ENCODE data around the gene CCNK.

The CCNK gene

DNA sequence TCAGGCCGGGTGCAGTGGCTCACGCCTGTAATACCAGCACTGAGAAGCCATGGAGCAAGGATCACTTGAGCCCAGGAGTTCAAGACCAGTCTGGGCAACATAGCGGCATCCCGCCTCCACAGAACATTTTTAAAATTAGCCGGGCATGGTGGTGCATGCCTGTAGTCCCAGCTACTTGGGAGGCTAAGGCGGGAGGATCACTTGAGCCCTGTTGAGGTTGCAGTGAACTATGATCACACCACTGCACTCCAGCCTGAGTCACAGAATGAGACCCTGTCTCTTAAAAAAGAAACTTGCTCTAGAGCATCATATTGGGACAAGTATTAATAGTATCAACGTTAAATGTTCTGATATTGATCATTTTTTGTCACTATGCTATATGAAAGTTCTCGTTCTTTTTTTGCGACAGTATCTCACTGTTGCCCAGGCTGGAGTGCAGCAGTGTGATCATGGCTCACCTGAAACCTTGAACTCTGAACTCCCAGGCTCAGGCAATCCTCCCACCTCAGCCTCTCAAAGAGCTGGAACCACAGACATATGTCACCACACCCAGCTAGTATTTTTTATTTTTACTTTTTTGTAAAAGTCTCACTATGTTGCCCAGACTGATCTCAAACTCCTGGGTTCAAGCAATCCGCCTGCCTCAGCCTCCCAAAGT is 75.1 kb downstream of the CCNK start:
- Histone ChIP-seq H3K4me3 (no peak overlapping the region), H3K27ac (no peak overlapping the region)
- TF ChIP-seq, protein P1, sequence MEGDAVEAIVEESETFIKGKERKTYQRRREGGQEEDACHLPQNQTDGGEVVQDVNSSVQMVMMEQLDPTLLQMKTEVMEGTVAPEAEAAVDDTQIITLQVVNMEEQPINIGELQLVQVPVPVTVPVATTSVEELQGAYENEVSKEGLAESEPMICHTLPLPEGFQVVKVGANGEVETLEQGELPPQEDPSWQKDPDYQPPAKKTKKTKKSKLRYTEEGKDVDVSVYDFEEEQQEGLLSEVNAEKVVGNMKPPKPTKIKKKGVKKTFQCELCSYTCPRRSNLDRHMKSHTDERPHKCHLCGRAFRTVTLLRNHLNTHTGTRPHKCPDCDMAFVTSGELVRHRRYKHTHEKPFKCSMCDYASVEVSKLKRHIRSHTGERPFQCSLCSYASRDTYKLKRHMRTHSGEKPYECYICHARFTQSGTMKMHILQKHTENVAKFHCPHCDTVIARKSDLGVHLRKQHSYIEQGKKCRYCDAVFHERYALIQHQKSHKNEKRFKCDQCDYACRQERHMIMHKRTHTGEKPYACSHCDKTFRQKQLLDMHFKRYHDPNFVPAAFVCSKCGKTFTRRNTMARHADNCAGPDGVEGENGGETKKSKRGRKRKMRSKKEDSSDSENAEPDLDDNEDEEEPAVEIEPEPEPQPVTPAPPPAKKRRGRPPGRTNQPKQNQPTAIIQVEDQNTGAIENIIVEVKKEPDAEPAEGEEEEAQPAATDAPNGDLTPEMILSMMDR (IDR thresholded peaks at IDR 0.05) = no peak
- DNase-seq (ENCODE audit: low spot score) = no peak

DNA sequence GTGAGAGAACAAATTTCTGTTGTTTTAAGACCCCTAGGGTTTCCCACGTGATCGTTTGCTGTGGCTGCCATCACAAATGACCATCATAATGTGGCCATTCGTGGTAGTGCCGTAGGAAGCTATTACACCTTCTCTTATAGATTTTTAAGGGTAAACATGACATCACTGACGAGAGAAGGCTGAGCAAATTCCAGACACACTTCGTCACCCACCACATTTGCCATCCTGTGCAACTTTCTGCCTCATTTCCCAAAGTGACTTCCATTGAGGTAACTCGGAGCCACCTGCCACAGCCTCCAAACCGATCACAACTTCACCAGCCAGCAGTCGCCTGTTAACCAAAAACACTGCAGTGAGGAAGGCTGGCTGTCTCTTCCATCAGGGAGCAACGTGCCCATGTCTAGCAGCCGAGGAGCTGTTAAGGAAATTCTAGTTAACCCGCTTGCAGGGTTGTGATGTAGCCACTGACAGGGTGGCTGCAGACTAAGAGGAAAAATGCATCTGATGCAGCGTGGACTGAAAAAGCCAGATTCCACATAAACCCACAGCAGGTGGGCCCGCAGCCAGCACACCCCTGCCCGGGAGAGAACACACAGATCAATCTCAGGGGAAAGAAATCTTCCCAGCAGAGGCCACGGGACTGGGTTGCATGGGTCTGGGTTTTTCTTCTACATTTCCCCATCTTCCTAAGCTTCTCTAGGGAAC is 78.2 kb downstream of the CCNK start:
- no peak overlapping the region for H3K27ac ChIP-seq
- no peak for DNase-seq (ENCODE audit: low spot score)

DNA sequence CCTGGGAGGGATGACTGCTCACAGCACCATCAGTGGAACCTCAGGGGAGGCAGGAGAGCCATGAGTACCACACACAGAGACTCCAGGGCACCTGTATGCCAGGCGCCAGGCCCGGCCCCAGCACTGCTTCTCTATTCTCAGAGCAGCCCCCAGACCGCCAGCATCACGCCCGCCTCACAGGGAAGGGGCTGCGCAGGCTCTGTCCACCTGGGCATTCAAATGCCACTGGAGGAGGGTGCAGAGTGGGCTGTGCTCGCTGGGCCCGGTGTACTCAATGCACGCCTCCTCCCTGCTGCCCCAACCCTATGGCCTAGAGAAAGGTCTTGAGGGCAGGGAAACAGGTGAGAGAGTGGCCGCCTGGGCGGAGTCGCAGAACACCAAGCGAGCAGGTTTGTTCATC is 79.2 kb downstream of the CCNK start:
- Histone ChIP-seq H3K27ac (no peak overlapping the region), H3K4me3 (no peak overlapping the region)
- TF ChIP-seq, protein P1 (IDR thresholded peaks at IDR 0.05) = no peak
- DNase-seq (ENCODE audit: low spot score) = no peak

More for the DNA sequence above, 78.2 kb downstream of the CCNK start:
- TF ChIP-seq, protein P1 (IDR thresholded peaks at IDR 0.05) = no peak
- H3K4me3 ChIP-seq = no peak overlapping the region

DNA sequence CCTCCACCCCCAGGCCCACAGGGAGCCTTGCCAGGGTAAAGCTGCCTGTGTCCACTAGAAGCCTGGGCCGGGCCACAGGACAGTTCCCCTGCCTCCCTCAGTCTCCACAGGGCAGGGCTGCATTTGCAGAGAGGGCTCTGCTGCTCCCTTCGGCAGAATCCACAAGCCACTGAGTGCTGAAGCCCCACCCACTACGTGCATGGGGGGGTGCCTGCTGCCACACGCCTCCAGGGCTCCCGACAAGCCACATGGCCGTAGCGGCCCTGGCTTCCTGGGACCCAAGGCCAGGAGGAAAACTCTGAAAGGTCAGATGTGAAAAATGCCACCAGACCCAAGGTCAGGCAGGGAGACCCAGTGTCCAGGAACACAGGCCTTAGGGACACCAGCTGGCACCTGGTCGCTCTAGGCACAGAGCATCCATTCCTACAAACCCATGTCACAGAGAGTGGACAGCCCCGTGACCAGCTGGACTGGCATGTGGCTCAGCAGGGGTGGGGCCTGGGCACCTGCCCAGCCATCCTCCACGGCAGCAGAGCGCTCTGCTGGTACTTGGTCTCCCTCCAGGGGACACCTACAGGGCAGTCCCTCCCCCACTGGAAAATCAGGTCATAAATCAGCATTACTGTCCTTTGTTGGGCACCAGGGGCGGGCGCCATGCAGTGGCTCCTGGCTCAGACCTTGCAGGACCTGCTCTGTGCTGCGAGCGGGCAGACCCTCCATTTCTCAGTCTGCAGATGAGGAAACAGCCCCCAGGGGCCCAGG is 79.9 kb downstream of the CCNK start:
- no peak overlapping the region for H3K4me3 ChIP-seq
- DNase-seq (ENCODE audit: low spot score) = no peak
- H3K27ac ChIP-seq = no peak overlapping the region
- TF ChIP-seq, protein P1 (IDR thresholded peaks at IDR 0.05) = no peak

DNA sequence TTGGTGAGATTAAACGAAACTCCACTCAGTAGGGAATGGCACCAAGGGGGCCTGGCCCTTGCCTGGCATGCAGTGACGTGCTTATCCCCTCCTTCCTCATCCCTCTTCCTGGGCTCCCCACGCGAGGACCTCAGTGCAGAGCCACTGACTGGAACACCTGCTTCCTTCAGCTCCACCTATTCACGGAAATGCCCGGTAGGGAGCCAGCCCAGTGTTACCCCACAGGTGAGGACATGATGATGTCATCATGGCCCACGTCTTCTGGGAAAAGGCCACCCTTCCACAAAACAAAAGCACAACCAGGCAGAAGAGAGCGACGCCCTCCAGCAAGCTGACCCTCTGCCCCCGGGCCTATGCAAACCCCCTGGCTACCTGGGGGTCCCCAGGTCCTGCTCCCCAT is 80.7 kb downstream of the CCNK start:
- TF ChIP-seq, protein P1 (IDR thresholded peaks at IDR 0.05) = no peak

More for the DNA sequence above, 80.7 kb downstream of the CCNK start:
- H3K4me3 ChIP-seq = no peak overlapping the region
- H3K27ac ChIP-seq = no peak overlapping the region
- DNase-seq (ENCODE audit: low spot score) = no peak

Measured in coronary artery (tissue), 2 donors.